ENCODE results near the gene RASAL2. TPM values are rescaled to one million over a fixed set of nuclear protein-coding genes. Genes with fewer than 3 reads are reported as not detected.

Gene RASAL2
- total RNA-seq, 1 experiment from 2014 or later = 22.2 TPM

GRCh38 chr1:178076607-178077006 is 17.3 kb upstream of the RASAL2 start:
- Histone ChIP-seq H3T11ph (ENCODE audit: low read length) (no peak overlapping the region), H3K23me2 (ENCODE audit: insufficient read length, low read depth, low read length, poor library complexity, severe bottlenecking) (no peaks in the 10 kb centered on the region), H3K9me3 (ENCODE audit: control insufficient read depth, low read depth, low read length) (no peaks in the 10 kb centered on the region), H3K4me2 (ENCODE audit: insufficient read depth, insufficient read length, low read length) (no peak overlapping the region), H3K79me2 (ENCODE audit: insufficient read depth, low read length) (no peaks in the 10 kb centered on the region), H3K18ac (ENCODE audit: insufficient read length, low read depth, low read length) (no peak overlapping the region), H3K27me3 (ENCODE audit: insufficient read depth, low read length) (no peaks in the 10 kb centered on the region), H3K27ac (ENCODE audit: insufficient read length, low read depth, low read length) (no peak overlapping the region), H2BK12ac (ENCODE audit: insufficient read length, low read depth, low read length) (no peak overlapping the region), H4K91ac (ENCODE audit: insufficient read length, low read depth, low read length) (no peak overlapping the region), H3K4me1 (ENCODE audit: insufficient read depth, low read length) (no peaks in the 10 kb centered on the region), H2BK15ac (ENCODE audit: low read depth, low read length) (no peak overlapping the region), H2AFZ (ENCODE audit: low read length) (no peak overlapping the region), H3K9ac (ENCODE audit: extremely low read depth, insufficient read length, low read length) (no peak overlapping the region), H4K20me1 (ENCODE audit: control insufficient read depth, insufficient read depth, insufficient read length) (no peaks in the 10 kb centered on the region), H3K23ac (ENCODE audit: insufficient read length, low read depth, low read length) (no peak overlapping the region), H2BK20ac (ENCODE audit: low read depth, low read length, poor library complexity, severe bottlenecking) (no peak overlapping the region), H2BK5ac (ENCODE audit: insufficient read length, low read length) (no peak overlapping the region), H3K56ac (ENCODE audit: insufficient read length, low read depth, low read length) (no peak overlapping the region), H3K4ac (ENCODE audit: low read depth, low read length) (no peak overlapping the region), H2AK5ac (ENCODE audit: insufficient read length, low read length) (no peak overlapping the region), H4K5ac (ENCODE audit: insufficient read length, low read depth, low read length) (no peak overlapping the region), H3K14ac (ENCODE audit: insufficient read depth, low read length) (no peak overlapping the region), H2BK120ac (ENCODE audit: low read depth, low read length, poor library complexity, severe bottlenecking) (no peak overlapping the region), H4K8ac (replicated peaks; ENCODE audit: insufficient read length, low read depth, low read length) (no peak overlapping the region), H3K79me1 (ENCODE audit: insufficient read depth, low read depth, low read length, poor library complexity, severe bottlenecking) (no peaks in the 10 kb centered on the region)
- no CpG with 5 or more reads among the region's 2 CpGs for WGBS (ENCODE audit: extremely low coverage, insufficient read length, low lambda C conversion rate)
- Mint-ChIP-seq H3K36me3 (ENCODE audit: insufficient read depth in 1 of 3, low read depth in 3 of 3) (no peaks in the 10 kb centered on the region), H3K9me3 (no peaks in the 10 kb centered on the region), H3K27ac (no peak overlapping the region), H3K27me3 (ENCODE audit: low read depth) (no peaks in the 10 kb centered on the region; the same call in 1 of the 2 replicates), H3K4me1 (peaks cover 4 to 5% of the 10 kb centered on the region in 2 experiments; a peak in 2 of 4 replicates), H3K4me3 (no peak overlapping the region)
- TF ChIP-seq CTCF (conservative IDR thresholded peaks at IDR 0.05) = no peak
- DNase-seq = no peak
